GM18511 (cell line): Measurements from ENCODE around the gene CCDC6.
A peak's percentile ranks its signal among the peaks of the same experiment; 100 is the strongest.

Source experiments
- ATAC-seq: cut with Tn5 transposase; IDR thresholded peaks from one replicate; pipeline ENCODE4 v1.9.1; 2021; ENCODE audit warnings: mild to moderate bottlenecking, moderate library complexity; ENCODE audit not compliant: unreplicated experiment

The CCDC6 gene

DNA sequence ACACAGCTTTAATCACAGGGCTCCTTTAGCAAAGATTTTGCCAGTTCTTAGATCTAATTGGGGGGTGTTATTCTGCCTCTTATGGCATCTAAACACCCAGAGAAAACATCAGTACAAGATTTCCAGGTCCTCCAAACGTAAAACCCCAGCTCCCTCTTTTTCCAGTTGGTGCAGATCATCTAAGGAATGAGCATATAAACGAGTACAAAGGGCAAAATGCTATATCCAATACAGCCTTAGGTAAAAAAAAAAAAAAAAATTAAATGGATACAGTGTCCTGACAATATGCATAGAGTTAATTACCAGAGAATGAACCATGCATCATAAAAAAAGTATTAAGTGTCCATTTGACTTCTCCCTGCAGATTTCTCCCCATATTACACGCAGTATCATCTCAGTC is 50.3 kb downstream of the CCDC6 start:
- no peak for ATAC-seq

DNA sequence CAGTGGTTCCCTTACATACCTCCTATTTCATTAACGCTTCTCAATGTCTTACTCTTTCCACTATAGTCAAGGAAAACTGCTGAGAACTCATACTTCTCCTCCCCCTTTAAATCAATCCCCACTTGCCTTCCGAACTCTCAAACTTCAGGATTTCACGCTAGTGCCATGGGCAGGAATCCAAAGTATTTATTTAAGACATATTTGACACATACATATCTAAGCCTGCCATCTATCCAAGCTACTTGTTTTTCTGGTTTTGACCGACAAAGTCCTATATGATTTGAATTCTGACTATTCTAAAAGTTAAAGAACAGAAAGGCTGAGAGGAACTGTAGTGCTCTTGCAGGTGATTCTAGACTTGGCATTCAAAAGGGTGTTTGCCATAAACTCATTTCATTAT is 51.8 kb downstream of the CCDC6 start:
- no peak for ATAC-seq

DNA sequence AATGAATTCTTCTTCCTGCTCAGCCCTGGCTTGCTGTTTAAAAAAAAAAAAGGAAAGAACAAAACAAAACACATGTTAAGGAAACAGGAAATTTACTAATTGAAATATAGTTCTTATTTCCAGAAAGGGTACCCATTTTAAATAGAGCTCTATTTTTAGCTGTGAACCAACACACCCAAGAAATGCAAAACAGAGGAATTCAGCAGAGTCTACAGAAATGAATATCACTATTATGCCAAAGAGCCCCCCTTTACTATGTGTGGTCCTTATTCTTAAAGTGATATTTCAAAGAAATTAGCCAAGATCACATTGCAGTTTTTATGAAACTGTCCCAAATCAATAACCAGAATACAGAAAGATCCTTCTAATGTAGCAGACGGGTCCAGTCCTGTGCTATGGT is 53.7 kb downstream of the CCDC6 start:
- ATAC-seq, result peak; percentile 58

DNA sequence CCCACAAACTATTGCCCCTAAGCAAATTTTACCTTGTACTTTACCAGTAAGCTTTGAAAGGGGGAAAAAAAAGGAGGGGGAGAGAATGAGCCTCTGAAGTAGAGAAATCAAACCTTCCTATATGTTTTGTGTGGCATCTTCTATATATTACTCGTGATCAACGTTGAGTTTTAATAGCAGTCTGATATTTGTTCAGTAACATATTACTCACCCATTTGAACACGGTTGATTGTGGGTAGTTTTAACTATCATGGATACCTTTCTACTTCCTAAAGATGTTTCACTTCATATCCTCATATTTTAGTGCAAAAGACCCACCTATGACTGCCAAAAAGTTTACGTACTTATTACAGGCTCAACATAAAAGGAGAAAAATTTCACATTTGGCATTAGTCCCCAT is 54.5 kb downstream of the CCDC6 start:
- no peak for ATAC-seq

DNA sequence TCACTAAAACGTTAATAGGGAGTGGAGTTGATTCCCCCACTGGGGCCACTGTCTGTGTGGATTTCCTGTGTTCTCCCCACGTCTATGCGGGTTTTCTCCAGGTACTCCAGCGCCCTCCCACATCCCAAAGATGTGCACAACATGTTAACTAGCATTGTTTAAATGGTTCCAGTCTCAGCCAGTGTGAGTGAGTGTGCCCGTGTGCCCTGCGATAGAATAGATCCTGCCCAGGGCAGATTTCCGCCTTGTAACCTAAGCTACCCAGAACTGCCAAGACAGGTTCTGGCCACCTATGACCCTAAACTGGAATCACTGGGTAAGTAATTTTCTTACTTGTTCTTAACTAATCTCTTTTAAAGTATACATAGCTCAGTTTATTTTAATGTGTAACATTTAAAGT is 58.5 kb downstream of the CCDC6 start:
- no peak for ATAC-seq

DNA sequence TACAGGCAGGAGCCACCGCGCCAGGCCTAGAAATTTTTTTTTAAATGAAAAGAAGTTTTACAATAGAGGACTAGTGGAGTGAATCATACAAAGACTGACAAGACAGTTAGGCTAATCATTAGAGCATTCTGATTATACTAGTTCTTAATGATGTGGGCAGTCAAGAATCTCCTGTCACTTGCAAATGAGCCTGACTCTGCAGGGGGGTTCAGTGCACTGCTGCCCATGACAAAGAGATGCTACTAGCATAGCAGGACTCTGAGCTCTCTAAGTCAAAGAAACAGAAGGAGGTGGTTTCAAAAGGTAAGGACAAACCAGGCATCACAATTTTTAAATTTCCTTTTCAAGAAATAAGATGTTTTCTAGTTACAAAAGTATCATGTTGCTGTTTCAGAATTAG is 59.0 kb downstream of the CCDC6 start:
- ATAC-seq, result no peak

DNA sequence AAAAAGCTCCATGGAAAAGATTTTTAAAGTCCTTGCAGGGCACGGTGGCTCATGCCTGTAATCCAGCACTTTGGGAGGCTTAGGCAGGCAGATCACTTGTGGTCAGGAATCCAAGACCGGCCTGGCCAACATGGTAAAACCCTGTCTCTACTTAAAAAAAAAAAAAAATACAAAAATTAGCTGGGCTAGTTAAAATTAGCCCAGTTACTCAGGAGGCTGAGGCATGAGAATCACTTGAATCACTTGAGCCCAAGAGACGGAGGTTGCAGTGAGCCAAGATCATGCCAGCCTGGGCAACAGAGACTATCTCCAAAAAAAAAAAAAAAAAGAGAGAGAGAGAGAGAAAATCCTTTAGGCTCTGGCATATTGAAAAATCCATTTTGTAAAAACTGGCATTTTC is 61.9 kb downstream of the CCDC6 start:
- no peak for ATAC-seq

DNA sequence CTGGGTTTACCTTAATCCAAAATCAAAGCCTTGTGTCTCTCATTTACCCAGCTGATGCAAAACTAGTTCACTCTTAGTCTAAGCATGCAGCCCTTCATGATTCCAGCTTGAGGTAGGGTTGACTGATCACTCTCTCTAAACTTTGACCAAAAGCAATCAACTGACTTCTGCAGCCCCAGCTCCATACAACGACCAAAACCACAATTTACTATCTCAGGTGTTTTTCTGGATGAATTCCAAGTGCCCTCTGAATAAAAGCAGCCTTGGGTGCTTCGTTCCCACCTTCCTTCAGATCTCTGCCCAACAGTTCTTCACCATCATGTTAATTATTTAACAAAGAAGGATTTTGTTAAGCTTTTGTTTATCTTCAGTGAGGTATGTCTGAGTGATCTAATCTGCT is 62.6 kb downstream of the CCDC6 start:
- no peak for ATAC-seq

DNA sequence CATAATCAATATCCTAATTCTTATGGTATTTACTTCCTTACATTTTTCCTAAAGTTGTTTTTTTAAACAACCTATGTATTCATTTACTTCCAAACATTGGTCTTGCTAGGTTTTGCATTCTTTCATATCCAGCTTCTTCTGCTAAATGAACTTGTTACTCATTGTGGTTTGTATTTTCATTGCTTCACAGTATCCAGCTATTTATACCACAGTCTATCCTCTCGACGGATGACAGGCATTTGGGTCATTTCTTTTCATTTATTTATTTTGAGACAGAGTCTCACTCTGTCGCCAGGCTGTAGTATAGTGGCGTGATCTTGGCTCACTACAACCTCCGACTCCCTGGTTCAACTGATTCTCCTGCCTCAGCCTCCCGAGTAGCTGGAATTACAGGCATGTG is 66.8 kb downstream of the CCDC6 start:
- no peak for ATAC-seq

DNA sequence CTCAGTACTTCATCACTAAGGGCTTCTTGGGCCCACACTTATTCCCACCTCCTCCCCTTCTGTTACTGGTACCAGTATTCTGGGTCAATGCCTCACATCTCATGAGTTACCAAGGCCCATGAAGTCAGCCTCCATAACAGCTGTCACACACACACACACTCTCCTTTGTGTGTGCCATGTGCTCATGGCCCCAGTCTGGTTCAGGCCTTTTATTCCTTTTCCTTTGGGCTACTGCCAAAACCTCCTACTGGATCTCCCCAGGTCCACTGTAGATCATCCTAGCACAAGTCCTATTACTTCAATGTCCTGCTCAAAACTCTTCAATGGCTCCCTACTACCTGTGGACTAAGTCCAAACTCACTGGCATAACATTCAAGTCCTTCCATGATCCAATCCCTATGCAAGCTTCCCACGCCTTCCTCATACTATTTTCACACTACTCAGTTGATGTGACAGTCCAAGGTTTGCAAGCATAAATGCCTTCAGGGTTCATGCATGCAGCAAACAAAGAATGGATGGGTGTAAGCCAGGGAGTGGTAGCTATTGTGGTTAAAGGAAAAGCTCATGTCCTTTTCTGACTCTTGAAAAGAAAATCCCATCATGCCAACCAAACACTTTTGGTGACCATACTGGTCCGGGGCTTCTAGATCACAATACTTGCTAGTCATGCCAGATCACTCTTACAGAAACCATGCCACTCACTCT is 68.1 kb downstream of the CCDC6 start:
- ATAC-seq, result no peak

DNA sequence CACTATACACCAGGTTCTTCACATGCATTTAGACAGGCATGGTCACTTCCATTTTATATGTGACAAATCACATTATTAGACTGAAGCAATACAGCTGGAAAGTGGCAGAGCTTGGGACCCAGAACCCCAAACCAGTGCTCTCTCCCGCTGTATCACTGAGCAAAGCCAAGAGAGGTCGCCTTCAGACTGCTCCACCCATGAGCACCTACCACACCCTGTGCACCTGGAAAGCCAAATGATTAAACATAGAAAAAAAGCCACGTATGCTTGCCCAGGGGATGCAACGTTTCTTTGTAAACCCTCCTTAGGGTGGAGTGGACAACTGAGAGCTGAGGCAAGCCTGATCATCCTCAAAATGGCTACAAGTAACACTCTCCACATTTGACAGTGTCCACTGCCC is 72.5 kb downstream of the CCDC6 start:
- ATAC-seq, result no peak

DNA sequence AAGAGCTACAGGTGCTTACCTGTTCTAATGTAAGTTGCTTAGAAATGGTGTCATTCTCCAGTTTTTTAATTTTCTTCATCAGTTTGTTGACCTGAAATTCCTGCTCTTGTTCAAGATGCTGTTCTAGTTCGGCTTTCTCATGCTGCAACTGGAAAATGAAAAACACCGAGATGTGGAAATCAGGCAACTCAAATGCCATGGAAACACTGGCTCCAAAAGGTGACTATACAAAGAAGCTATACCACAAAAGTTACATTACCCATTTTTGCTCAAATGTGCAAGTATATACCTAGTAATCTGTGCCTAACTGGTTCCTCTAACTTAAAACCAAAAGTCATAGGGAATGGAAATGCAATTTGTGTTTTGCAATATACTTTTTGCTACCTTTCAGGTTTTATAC is 73.8 kb downstream of the CCDC6 start:
- no peak for ATAC-seq

DNA sequence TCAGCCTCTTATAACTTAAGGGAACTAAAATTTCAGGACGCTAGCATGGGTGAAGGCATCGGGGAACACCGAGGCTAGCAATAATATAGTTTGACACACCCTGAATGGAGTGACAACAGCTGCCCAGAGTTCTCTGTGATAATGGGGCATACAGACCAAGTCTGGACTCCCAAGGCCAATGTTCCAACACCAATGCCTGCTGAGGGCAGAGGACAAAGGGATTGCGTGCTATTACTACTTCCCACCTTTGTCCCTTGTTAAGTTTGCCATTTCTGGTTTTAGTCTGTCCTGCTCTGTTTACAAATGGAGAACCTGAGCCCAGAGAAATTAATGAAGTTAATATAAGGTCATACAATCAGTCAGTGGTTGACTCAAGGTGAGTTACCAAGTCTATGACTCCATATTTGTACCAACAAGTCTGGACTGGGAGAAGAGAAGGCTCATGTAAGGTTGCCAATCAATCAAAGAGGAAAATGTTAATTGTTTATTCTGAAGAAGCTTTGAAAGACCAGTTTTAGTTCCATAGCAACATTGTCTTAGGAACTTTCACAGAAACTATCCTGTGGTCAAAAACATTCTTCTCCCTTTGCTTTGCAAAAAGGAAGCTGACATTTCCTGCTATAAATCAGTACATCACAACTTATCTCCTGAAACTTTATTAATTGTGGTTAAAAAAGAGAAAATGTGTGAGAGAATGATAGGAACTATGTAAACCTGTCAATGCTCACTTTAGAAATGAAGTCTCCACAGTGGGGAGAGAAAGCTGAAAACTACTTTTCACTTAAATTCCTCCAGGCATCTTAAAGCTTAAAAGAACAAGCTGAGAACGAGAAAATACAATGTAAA is 74.5 kb downstream of the CCDC6 start:
- ATAC-seq, result no peak

DNA sequence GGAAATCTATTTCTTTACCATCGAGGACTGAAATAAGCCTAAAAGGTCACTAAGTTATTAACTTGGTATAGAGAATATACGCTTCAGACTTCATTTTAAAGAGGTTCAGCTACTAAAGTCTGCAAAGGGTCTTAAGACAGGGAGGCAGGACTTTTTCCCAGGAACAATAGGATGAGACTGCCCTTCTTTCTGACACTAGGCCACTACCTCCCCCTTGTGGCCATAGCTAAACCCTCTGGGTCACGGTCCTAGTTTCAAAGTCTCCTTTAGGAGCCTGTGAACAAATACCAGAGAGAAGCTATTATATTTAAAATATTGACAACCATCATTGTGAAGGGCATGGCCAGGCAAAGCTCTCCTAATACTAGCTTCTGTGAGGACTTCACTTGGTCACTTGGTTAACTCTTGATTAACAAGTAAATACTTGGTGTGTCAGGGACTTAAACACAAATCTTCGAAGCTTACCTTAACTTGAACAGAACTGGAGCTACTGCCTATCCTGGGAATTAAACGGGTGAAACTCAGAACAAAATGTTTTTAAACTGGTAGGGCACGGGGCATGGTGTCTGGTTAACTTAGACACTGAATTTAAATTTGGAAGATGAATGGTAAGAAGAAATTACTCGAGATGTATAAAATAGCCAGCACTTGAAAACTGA is 75.6 kb downstream of the CCDC6 start:
- ATAC-seq, result no peak

DNA sequence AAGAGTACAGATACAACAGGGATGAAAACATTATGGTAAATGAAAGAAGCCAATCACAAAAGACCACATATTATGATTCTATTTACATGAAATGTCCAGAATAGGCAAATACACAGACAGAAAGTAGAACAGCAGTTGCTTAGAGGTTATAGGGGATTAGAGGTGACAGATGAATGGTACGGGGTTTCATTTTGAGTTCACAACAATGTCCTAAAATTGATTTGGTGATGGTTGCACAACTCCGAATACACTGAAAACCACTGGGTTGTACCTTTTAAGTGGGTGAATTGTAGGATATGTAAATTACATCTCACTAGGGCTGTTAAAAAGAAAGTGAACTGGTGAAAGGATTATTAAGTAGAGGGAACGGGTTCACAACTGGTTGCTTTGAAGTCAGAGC is 76.8 kb downstream of the CCDC6 start:
- ATAC-seq, result peak; percentile 68

DNA sequence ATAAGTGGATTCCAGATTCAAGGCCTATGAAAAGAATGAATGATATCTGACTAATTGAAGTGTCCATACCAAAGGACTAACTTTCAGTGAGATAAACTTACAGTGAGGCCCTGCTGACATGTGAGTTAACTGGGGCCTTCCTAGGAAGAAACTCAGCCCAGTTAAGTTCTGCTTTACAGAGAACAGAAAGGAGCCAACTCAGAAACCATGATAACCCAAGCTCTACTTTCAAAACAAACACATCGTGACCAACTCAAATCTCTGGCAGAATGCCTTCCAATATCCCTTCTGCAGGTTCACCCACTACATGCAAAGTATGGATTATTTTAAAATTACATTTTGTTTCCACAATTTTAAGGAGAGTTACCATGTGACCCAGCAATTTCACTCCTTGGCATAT is 77.3 kb downstream of the CCDC6 start:
- peak; percentile 42 for ATAC-seq

DNA sequence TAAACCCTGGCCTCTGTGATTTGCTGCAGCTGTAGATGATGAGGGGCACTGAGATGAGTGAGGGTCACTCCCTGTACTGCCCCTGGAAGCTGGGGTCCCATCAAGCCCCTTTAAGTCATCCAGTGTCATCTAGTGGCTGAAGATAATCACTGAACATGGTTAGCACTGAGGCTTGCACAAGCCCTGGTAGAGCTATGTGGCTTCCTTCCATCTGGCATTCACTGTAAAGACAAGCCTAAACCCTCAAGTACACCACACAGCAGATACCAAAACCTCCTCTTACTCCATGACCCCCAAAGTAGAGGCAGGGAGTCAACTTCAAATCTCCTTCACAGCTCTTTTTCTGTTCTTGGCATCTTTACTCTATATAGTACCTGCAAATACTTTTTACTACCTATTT is 80.4 kb downstream of the CCDC6 start:
- ATAC-seq, result no peak

DNA sequence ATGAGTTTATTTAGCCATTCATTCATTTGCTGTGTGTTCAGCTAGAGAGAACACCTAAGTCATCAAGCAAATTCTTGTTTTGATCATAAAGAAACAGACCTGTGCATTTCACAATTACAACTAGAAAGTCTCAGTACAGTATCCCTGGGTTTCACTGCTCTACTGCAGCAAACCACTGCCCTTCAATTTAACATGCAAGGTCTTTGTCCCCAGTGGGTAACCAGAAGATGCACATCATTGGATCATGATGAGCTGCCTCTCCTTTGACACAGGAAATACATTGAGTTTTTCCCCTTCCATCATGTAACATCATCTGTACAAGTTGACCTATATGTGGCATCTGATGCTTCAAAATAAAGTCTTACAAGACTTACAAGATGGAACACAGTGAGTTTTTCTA is 82.6 kb downstream of the CCDC6 start:
- ATAC-seq, result no peak

DNA sequence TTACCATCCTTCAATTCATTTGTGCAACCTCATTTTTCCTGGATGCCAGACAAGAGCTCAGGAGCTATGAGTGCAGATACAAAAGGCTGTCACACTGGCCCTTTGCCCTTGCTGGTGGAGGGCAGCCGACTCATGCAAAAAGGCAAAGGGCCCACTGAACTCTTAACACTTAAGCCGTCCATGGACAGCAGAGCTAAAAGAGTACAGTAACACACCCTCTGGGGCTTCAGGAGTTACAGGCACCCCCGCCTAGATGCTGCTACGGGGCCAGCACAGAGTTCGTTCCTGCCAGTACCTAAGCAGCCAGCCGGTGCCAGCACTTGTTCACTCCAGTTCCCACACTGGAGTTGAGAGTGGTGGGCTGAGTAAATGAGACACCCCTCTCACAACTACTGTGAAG is 83.2 kb downstream of the CCDC6 start:
- no peak for ATAC-seq

DNA sequence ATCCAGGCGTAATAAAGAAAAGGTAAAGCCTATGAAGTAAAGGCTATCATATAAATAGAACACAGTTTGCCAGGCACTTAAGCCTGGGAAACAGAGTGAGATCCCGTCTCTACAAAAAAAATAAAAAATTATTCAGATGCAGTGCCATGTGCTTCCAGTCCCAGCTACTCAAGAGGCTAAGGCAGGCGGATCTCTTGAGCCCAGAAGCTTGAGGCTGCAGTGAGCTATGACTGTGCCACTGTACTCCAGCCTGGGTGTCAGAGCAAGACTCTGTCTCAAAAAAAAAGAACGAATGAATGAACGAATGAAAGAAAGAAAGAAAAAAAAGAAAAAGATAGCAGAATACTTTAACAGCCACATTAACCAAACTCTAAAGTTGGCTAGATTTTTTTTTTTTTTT is 85.9 kb downstream of the CCDC6 start:
- ATAC-seq, result no peak

DNA sequence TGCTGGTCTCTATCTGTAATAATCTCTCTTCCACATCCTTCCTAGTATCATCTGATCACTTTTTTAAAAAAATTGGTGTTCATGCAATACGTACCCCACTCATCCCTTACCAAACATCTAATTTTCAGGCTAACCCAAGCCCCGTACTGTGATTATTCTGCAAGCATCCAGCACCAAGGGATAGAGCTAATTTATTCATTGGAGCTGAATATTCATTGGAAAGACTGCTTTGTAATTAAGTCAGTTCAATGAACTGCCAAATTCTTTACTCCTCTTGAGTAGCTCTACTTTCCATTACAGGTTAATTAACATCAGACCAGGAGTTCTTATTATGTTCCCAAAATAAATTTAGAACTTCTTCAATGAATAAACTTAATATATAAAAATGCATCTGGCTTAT is 86.7 kb downstream of the CCDC6 start:
- no peak for ATAC-seq

DNA sequence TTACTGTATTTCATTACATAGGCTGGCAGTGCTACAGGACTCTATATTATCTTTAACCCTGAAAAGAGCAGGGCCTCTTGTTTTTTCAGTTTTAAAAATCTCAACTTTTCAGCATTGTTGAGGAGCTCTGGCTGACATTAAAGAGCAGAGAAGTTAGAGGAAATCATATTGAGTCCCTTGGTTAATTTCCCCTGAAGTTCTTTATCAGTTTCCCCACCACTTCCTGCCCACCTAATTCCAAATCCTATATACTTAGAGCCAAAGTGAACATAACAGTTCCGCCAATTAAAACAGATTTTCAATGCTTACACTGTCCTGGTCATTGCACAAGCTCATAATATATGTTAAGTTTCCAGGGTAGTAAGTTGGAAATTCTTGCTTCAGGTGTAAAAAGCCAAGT is 87.1 kb downstream of the CCDC6 start:
- ATAC-seq, result no peak
